ENCODE data around the gene CRYGS.

CRYGS gene

DNA sequence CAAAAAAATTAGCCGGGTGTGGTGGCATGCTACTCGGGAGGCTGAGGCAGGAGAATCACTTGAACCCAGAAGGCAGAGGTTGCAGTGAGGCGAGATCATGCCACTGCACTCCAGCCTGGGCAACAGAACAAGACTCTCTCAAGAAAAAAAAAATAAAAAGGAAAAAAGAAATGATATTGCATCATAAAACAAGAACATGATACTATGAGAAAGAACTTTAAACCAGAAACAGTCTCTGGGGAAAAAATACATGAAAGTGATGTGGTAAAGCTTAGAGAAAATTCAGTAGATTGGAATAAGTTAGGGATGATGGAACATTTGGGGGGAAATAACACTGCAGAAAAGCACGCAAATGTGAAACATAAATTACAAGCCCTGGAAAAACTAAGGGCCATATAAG, 54.7 kb downstream of the CRYGS start:
- DNase-seq = no peak
